ENCODE results near the gene ETFB.

ETFB gene

GRCh38 chr19:51387924-51388389 lies 21.8 kb upstream of the ETFB start, which contains the start of gene LIM2:
Gene LIM2 (minus strand): TSS chr19:51387974. CDS start chr19:51387443, 531 bp downstream.
- no peak for TF ChIP-seq ZNF274 (IDR thresholded peaks at IDR 0.05; ENCODE audit: low read depth, low read length)
- H3K4me3 ChIP-seq (ENCODE audit: low read length) = no peak within 1 kb of the TSS

- no peak for TF ChIP-seq ZNF274 (IDR thresholded peaks at IDR 0.05; ENCODE audit: low read depth, low read length)
- H3K4me3 ChIP-seq (ENCODE audit: low read length) = no peak overlapping the region
Observed at GRCh38 chr19:51386882-51387520, 20.8 kb upstream of the ETFB start.

- H3K4me3 ChIP-seq (ENCODE audit: low read length) = no peak overlapping the region
- no peak for TF ChIP-seq ZNF274 (IDR thresholded peaks at IDR 0.05; ENCODE audit: low read depth, low read length)
Observed at GRCh38 chr19:51382004-51382403, 15.8 kb upstream of the ETFB start.

GRCh38 chr19:51380379-51380778 lies 14.2 kb upstream of the ETFB start:
- TF ChIP-seq ZNF274 (IDR thresholded peaks at IDR 0.05; ENCODE audit: low read depth, low read length) = no peak

GRCh38 chr19:51377422-51377821 lies 11.2 kb upstream of the ETFB start:
- no peak for TF ChIP-seq ZNF274 (IDR thresholded peaks at IDR 0.05; ENCODE audit: low read depth, low read length)
- H3K4me3 ChIP-seq (ENCODE audit: low read length) = no peak overlapping the region

More at GRCh38 chr19:51380379-51380778, 14.2 kb upstream of the ETFB start:
- H3K4me3 ChIP-seq (ENCODE audit: low read length) = no peak overlapping the region

GRCh38 chr19:51375504-51376221 lies 9.5 kb upstream of the ETFB start:
- no peak for TF ChIP-seq ZNF274 (IDR thresholded peaks at IDR 0.05; ENCODE audit: low read depth, low read length)
- H3K4me3 ChIP-seq (ENCODE audit: low read length) = no peak overlapping the region

- no peak within 1 kb of the TSS; the same call in 1 of the 2 replicates for H3K4me3 ChIP-seq (ENCODE audit: low read length)
- TF ChIP-seq ZNF274 (IDR thresholded peaks at IDR 0.05; ENCODE audit: low read depth, low read length) = no peak
Observed at GRCh38 chr19:51372649-51373504, 6.7 kb upstream of the ETFB start, which contains the start of gene NKG7. Gene NKG7 (minus strand): TSS chr19:51372654. CDS start chr19:51372535, 119 bp downstream.

- TF ChIP-seq ZNF274 (IDR thresholded peaks at IDR 0.05; ENCODE audit: low read depth, low read length) = no peak
- H3K4me3 ChIP-seq (ENCODE audit: low read length) = no peak overlapping the region; the same call in 1 of the 2 replicates
Observed at GRCh38 chr19:51372021-51372648, 5.9 kb upstream of the ETFB start.

GRCh38 chr19:51371186-51371690 lies 5.0 kb upstream of the ETFB start:
- no peak for TF ChIP-seq ZNF274 (IDR thresholded peaks at IDR 0.05; ENCODE audit: low read depth, low read length)
- no peak overlapping the region for H3K4me3 ChIP-seq (ENCODE audit: low read length)

- H3K4me3 ChIP-seq (ENCODE audit: low read length) = no peak overlapping the region
- TF ChIP-seq ZNF274 (IDR thresholded peaks at IDR 0.05; ENCODE audit: low read depth, low read length) = no peak
Observed at GRCh38 chr19:51370230-51370629, 4.0 kb upstream of the ETFB start.

- H3K4me3 ChIP-seq (ENCODE audit: low read length) = peak within 1 kb of the TSS; percentile 59; the same call in 1 of the 2 replicates
- TF ChIP-seq ZNF274 (IDR thresholded peaks at IDR 0.05; ENCODE audit: low read depth, low read length) = no peak
Observed at GRCh38 chr19:51368366-51369282, 2.4 kb upstream of the ETFB start, which contains the start of gene CLDND2. Gene CLDND2 (minus strand): TSS chr19:51369003. CDS start chr19:51368577, 426 bp downstream.

- TF ChIP-seq ZNF274 (IDR thresholded peaks at IDR 0.05; ENCODE audit: low read depth, low read length) = no peak
- H3K4me3 ChIP-seq (ENCODE audit: low read length) = peak overlapping the region; percentile 89; the same call in 1 of the 2 replicates
Observed at GRCh38 chr19:51367565-51368365, 1.6 kb upstream of the ETFB start.
